Neuronal stem cell (in vitro differentiated cells): ENCODE measurements around the gene NDUFB11.

Experiments used
- DNase-seq: peaks from one replicate; pipeline ENCODE4 v3.0.0-alpha.2; 2013; ENCODE audit warnings: low spot score
- H2AFZ ChIP-seq: one replicate; pipeline ENCODE4 v1.6.1; 2013; ENCODE audit warnings: mild to moderate bottlenecking, low read length, inconsistent platforms
- H2AK5ac ChIP-seq: 2 replicates; pipeline ENCODE4 v1.6.1; 2013; ENCODE audit warnings: low read depth, mild to moderate bottlenecking, inconsistent platforms, low read length, moderate library complexity, mixed read lengths
- H2BK120ac ChIP-seq: 2 replicates; pipeline ENCODE4 v1.6.1; 2013; ENCODE audit warnings: low read depth, mild to moderate bottlenecking, inconsistent platforms, low read length, moderate library complexity, mixed read lengths
- H2BK12ac ChIP-seq: one replicate; pipeline ENCODE4 v1.6.1; 2013; ENCODE audit warnings: low read length, inconsistent platforms
- H2BK15ac ChIP-seq: 2 replicates; pipeline ENCODE4 v1.6.1; 2013; ENCODE audit warnings: mild to moderate bottlenecking, low read length, inconsistent platforms, mixed read lengths
- H2BK5ac ChIP-seq: one replicate; pipeline ENCODE4 v1.6.1; 2013; ENCODE audit warnings: inconsistent platforms, mild to moderate bottlenecking, low read length, moderate library complexity
- H3K14ac ChIP-seq: one replicate; pipeline ENCODE4 v1.6.1; 2013; ENCODE audit warnings: low read length, inconsistent platforms
- H3K18ac ChIP-seq: 2 replicates; pipeline ENCODE4 v1.6.1; 2013; ENCODE audit warnings: low read length, inconsistent platforms
- H3K23ac ChIP-seq: 2 replicates; pipeline ENCODE4 v1.6.1; 2013; ENCODE audit warnings: low read depth, mild to moderate bottlenecking, mixed read lengths, low read length, inconsistent platforms; ENCODE audit not compliant: poor library complexity
- H3K27ac ChIP-seq: replicated peaks from 3 replicates; pipeline ENCODE4 v1.5.1; 2013; ENCODE audit warnings: low read length, inconsistent platforms
- H3K27me3 ChIP-seq, 3 experiments: 2 replicates each; pipeline ENCODE4 v1.6.1; 2013; ENCODE audit warnings: low read length in 3 of 3, mild to moderate bottlenecking in 2 of 3, inconsistent platforms in 1 of 3, low read depth in 1 of 3, mixed read lengths in 1 of 3, moderate library complexity in 1 of 3; ENCODE audit not compliant: control insufficient read depth in 3 of 3, insufficient read depth in 3 of 3
- H3K36me3 ChIP-seq, 2 donors: replicated peaks in 1 of 2; 2 replicates each; pipeline ENCODE4 v1.6.1; 2013; ENCODE audit warnings: low read length in 2 of 2; ENCODE audit not compliant: control insufficient read depth in 2 of 2, insufficient read depth in 2 of 2
- H3K4ac ChIP-seq: 2 replicates; pipeline ENCODE4 v1.6.1; 2013; ENCODE audit warnings: inconsistent platforms, mild to moderate bottlenecking, low read length, moderate library complexity
- H3K4me1 ChIP-seq, 2 donors: 1 replicate in 1 of 2; 2 replicates in 1 of 2; pipeline ENCODE4 v1.6.1; 2013; ENCODE audit warnings: low read length in 2 of 2, low read depth in 1 of 2; ENCODE audit not compliant: control insufficient read depth in 2 of 2, insufficient read depth in 1 of 2
- H3K4me2 ChIP-seq: one replicate; pipeline ENCODE4 v1.6.1; 2013; ENCODE audit warnings: mild to moderate bottlenecking, low read length, inconsistent platforms; ENCODE audit not compliant: insufficient read depth, poor library complexity, severe bottlenecking
- H3K4me3 ChIP-seq, 2 donors: 2 replicates each; pipeline ENCODE4 v1.5.1; 2013; ENCODE audit warnings: low read length in 2 of 2, mild to moderate bottlenecking in 2 of 2, inconsistent platforms in 1 of 2, moderate library complexity in 1 of 2
- H3K79me1 ChIP-seq: one replicate; pipeline ENCODE4 v1.6.1; 2013; ENCODE audit warnings: low read depth, mild to moderate bottlenecking, inconsistent platforms, low read length, moderate library complexity
- H3K9ac ChIP-seq: one replicate; pipeline ENCODE4 v1.6.1; 2013; ENCODE audit warnings: mild to moderate bottlenecking, low read depth, low read length, inconsistent platforms; ENCODE audit not compliant: poor library complexity
- H3K9me3 ChIP-seq, 2 donors: replicated peaks in 1 of 2; 2 replicates each; pipeline versions ENCODE3 to v1.6.1; 2013; ENCODE audit warnings: low read length in 2 of 2, mild to moderate bottlenecking in 2 of 2, inconsistent platforms in 1 of 2, low read depth in 1 of 2, mixed read lengths in 1 of 2, moderate library complexity in 1 of 2; ENCODE audit not compliant: control insufficient read depth in 2 of 2, insufficient read depth in 1 of 2
- H4K8ac ChIP-seq: one replicate; pipeline ENCODE4 v1.6.1; 2013; ENCODE audit warnings: low read depth, mild to moderate bottlenecking, inconsistent platforms, low read length, moderate library complexity
- H4K91ac ChIP-seq: one replicate; pipeline ENCODE4 v1.6.1; 2013; ENCODE audit warnings: low read length, low read depth, mild to moderate bottlenecking, inconsistent platforms; ENCODE audit not compliant: poor library complexity
- WGBS, 2 donors: extraction: QIAGEN DNeasy Blood & Tissue Kit; methylation state at CpG; one replicate each; pipeline ENCODE4 v1.1.7; 2013; ENCODE audit warnings: missing lambda C conversion rate in 2 of 2, mixed read lengths in 1 of 2; ENCODE audit not compliant: insufficient read length in 2 of 2, insufficient replicate concordance in 1 of 2; ENCODE audit errors: extremely low coverage in 2 of 2; 5-methylcytosine and 5-hydroxymethylcytosine counted together

Gene NDUFB11

GRCh38 chrX:47160781-47161180 is 16.3 kb upstream of the NDUFB11 start:
- Histone ChIP-seq H3K9me3 (peaks cover 0 to 17% of the 10 kb centered on the region in 2 donors), H3K14ac (no peak overlapping the region), H3K27me3 (peaks cover 0 to 11% (median 0%) of the 10 kb centered on the region in 3 experiments), H2BK120ac (no peak overlapping the region), H2BK12ac (no peak overlapping the region), H4K8ac (no peak overlapping the region), H3K27ac (no peak overlapping the region), H3K36me3 (peaks cover 6 to 60% of the 10 kb centered on the region in 2 donors), H2BK5ac (no peak overlapping the region), H3K23ac (no peak overlapping the region), H2AFZ (no peak overlapping the region), H2BK15ac (no peak overlapping the region), H3K79me1 (peaks cover 4% of the 10 kb centered on the region), H3K4ac (no peak overlapping the region), H3K9ac (no peak overlapping the region), H2AK5ac (no peak overlapping the region), H3K4me3 (no peak overlapping the region), H3K18ac (no peak overlapping the region), H4K91ac (no peak overlapping the region), H3K4me1 (no peaks in the 10 kb centered on the region), H3K4me2 (no peak overlapping the region)
- WGBS, 2 donors = no CpG with 5 or more reads among the region's 4 CpGs
- DNase-seq = no peak

GRCh38 chrX:47158781-47159180 is 14.3 kb upstream of the NDUFB11 start:
- no peak overlapping the region for H2BK12ac ChIP-seq

DNA sequence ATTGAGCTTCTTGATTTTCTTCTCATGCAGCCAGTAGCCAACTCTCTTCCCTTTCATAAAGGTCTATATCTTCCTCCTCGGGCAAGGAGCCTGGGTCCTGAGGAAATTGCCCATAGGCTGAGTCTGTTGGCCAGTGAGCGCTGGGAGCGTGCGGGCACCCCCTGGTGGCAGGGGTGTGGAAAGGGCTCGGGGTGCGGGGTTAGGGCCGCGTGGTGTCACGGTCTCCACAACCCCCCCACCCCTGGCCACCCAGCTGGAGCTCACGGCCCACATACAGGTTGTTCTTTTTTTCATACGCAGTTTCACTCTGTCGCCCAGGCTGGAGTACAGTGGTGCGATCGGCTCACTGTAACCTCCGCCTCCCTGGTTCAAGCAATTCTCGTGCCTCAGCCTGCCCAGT is 13.6 kb upstream of the NDUFB11 start:
- DNase-seq = no peak
- H3K27me3 ChIP-seq = peaks cover 0 to 11% (median 0%) of the 10 kb centered on the region in 3 experiments
- no peaks in the 10 kb centered on the region for H3K4me1 ChIP-seq
- no peak overlapping the region for H3K27ac ChIP-seq
- H3K9me3 ChIP-seq = peaks cover 0 to 15% of the 10 kb centered on the region in 2 donors
- no peak overlapping the region for H3K4me2 ChIP-seq
- no peak overlapping the region for H3K23ac ChIP-seq
- peaks cover 4% of the 10 kb centered on the region for H3K79me1 ChIP-seq
- no peak overlapping the region for H2BK12ac ChIP-seq
- H2BK120ac ChIP-seq = no peak overlapping the region
- H3K4me3 ChIP-seq = no peak overlapping the region
- H2BK15ac ChIP-seq = no peak overlapping the region
- no peak overlapping the region for H4K8ac ChIP-seq
- WGBS, 2 donors = no CpG with 5 or more reads among the region's 16 CpGs
- no peak overlapping the region for H2BK5ac ChIP-seq
- no peak overlapping the region for H3K9ac ChIP-seq
- H3K4ac ChIP-seq = no peak overlapping the region
- no peak overlapping the region for H2AK5ac ChIP-seq
- H3K36me3 ChIP-seq = peaks cover 7 to 70% of the 10 kb centered on the region in 2 donors
- no peak overlapping the region for H3K14ac ChIP-seq
- H4K91ac ChIP-seq = no peak overlapping the region
- no peak overlapping the region for H3K18ac ChIP-seq
- H2AFZ ChIP-seq = no peak overlapping the region

More at GRCh38 chrX:47158781-47159180, 14.3 kb upstream of the NDUFB11 start:
- Histone ChIP-seq H3K4ac (no peak overlapping the region), H3K23ac (no peak overlapping the region), H4K91ac (no peak overlapping the region), H3K4me2 (no peak overlapping the region), H2AFZ (no peak overlapping the region), H2BK15ac (no peak overlapping the region), H3K79me1 (peaks cover 4% of the 10 kb centered on the region), H3K9ac (no peak overlapping the region), H2BK5ac (no peak overlapping the region), H4K8ac (no peak overlapping the region), H3K27ac (no peak overlapping the region), H3K4me1 (no peaks in the 10 kb centered on the region), H2AK5ac (no peak overlapping the region), H3K27me3 (peaks cover 0 to 11% (median 0%) of the 10 kb centered on the region in 3 experiments), H3K9me3 (peaks cover 0 to 15% of the 10 kb centered on the region in 2 donors), H3K4me3 (no peak overlapping the region), H3K18ac (no peak overlapping the region), H2BK120ac (no peak overlapping the region), H3K14ac (no peak overlapping the region), H3K36me3 (peaks cover 7 to 64% of the 10 kb centered on the region in 2 donors)
- WGBS, 2 donors = no CpG with 5 or more reads among the region's 5 CpGs
- no peak for DNase-seq

GRCh38 chrX:47156611-47157520 is 12.4 kb upstream of the NDUFB11 start:
- no peak overlapping the region for H3K14ac ChIP-seq
- no peak overlapping the region for H2BK15ac ChIP-seq
- H2BK12ac ChIP-seq = no peak overlapping the region
- no peak overlapping the region for H4K91ac ChIP-seq
- H4K8ac ChIP-seq = no peak overlapping the region
- H3K79me1 ChIP-seq = peaks cover 4% of the 10 kb centered on the region
- no peak overlapping the region for H3K27ac ChIP-seq
- no peak overlapping the region for H3K4me2 ChIP-seq
- no peak overlapping the region for H3K23ac ChIP-seq
- H2AK5ac ChIP-seq = no peak overlapping the region
- no peak overlapping the region for H2BK5ac ChIP-seq
- no peaks in the 10 kb centered on the region for H3K4me1 ChIP-seq
- H3K4me3 ChIP-seq = no peak overlapping the region
- peaks cover 7 to 64% of the 10 kb centered on the region in 2 donors for H3K36me3 ChIP-seq
- H2AFZ ChIP-seq = no peak overlapping the region
- no peak overlapping the region for H3K18ac ChIP-seq
- H3K4ac ChIP-seq = no peak overlapping the region
- peaks cover 0 to 15% of the 10 kb centered on the region in 2 donors for H3K9me3 ChIP-seq
- H3K9ac ChIP-seq = no peak overlapping the region
- no peak for DNase-seq
- H3K27me3 ChIP-seq = peaks cover 0 to 11% (median 0%) of the 10 kb centered on the region in 3 experiments
- no CpG with 5 or more reads among the region's 26 CpGs for WGBS, 2 donors
- H2BK120ac ChIP-seq = no peak overlapping the region
